SW 1271 (cell line): ENCODE data around the gene RHBDD3.
"Not testable (repeated sequence)": the region's sequence is repeated elsewhere in the genome, so short reads cannot be mapped to it uniquely, and the experiment has no call there.

ENCODE experiments used
- DNase-seq, 2 experiments: peaks; one replicate each; lab custom pipeline; 2025; lab: John Stamatoyannopoulos, UW

The RHBDD3 gene

GRCh38 chr22:29247891-29248290 is 19.9 kb downstream of the RHBDD3 start:
- DNase-seq: not testable (repeated sequence)

DNA sequence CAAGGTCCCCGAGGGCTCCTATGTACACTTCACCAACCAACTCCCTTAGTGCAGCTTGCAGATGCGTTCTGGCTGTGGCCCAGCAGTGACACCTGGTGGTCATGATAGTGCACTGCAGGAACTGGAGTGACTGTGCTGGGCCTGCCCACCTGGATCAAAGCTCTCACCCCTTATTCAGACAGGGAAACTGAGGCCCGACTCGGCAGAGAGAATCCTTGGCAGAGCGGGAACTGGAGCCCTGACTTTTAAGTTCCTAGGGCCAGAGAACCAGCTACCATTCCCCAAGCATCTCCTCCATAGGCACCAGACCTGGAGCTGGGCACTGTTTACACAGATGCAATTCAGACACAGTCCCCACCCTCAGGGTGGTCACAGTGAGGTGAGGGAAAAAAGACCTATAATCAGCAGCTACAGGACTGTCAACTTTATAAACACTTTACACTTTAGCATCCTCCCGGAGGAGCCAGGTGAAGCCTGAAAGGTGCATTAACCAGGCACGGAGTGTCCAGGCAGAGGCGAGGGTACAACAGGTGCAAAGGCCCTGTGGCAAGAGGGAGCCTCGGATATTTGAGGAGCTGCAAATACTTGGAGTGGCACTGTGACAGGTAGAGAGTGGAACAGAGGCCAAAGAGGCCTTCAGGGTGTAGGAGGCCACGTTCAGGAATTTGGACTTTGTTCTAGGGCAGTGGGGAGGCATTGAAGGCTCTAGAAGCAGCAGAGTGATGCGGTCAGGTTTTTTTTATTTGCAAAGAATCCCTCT is 22.0 kb downstream of the RHBDD3 start:
- peak in 1 of 2 experiments; percentile 19 for DNase-seq

- no peak for DNase-seq
Measured at GRCh38 chr22:29244785-29245625, 22.8 kb downstream of the RHBDD3 start.

- no peak for DNase-seq
Measured at GRCh38 chr22:29243874-29244446, 23.8 kb downstream of the RHBDD3 start.

DNA sequence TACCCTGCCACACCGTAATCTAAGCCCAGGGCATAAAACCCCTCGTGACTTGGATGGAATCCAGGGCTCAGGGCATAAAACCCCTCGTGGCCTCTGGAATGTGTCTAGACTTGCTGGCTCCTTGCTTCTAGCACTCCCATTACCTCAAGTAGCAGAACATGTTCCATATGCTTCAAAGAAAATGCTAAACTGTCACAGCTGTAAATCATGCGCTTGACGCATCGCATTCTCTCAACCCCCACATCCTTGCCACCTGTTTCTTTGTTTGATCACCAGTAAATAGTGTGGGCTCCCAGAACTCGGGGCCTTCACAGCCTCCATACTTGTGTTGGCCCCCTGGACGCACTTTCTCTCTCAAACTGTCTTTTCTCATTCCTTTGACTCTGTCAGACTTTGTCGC is 27.3 kb downstream of the RHBDD3 start:
- not testable (repeated sequence) for DNase-seq

- DNase-seq: no peak
Measured at GRCh38 chr22:29233277-29233877, 34.4 kb downstream of the RHBDD3 start.

GRCh38 chr22:29231971-29232959 is 35.5 kb downstream of the RHBDD3 start:
- DNase-seq: no peak

DNA sequence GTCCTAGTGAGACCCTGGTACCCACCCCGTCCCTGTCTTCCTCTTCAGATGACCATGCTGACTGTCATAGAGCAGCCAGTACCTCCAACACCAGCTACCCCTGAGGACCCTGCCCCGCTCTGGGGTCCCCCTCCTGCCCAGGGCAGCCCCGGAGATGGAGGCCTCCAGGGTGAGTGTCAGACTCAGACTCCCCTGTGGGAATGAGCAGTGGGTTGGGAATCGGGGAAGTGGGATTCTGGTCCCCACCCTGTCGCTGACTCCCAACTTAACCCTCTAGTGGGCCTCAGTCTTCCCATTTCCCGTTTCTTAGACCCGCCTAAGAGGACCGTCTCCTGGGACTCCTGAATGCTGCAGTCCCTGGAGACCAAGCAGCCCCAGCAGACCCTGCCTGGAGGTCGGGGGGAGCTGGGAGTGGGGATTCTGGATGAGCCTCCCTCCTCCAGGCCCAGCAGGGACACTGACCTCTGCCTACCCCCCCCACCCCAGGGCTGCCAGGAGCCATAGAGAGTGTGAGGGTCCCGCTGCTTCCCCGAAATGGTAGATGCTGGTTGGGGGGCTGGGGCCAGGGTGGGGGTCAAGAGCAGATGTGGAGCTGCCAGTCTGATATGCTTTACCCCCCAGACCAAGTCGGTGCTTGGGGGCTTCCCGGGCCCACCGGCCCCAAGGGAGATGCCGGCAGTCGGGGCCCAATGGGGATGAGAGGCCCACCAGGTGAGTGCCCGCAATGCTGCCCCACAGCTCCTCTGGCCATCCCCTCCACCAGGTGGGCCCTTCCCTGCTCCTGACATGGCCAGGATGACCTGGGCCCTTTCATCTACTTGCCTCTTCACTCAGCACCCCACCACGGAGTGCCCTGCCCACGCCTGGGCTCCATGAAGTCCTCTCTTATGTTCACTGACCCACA is 36.6 kb downstream of the RHBDD3 start:
- DNase-seq: no peak

- no peak for DNase-seq
Measured at GRCh38 chr22:29226351-29226981, 41.3 kb downstream of the RHBDD3 start.

DNA sequence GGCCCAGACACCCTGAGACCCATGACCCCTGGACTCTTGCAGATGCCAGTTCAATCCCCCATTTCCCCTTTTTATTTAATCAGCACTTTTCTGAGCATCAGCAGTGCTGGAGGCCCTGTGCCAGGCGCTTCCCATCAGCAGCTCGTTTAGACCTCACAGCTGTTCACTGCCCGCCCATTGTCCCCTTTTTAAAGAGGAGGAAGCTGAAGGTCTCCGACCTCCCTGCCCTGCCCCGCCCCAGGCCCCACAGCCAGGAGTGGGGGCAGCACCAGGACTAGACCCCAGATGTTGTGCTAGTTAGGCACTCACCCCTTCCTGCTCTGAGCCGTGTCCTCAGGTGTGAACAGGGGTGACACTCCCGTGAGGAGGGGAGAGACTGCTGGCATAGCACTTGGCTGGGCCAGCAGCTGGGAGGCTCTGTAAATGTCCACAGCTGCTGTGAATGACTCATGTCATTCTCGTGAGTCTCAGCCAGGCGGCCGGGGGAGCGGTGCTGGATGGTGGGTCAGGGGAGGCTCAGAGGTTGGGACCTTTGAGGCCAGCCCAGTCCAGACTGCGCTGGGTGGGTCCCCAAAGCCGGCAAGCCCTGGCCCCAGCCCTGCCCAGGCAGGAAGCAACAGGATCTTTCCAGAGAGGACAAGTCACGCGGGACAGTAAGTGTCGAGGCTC is 42.2 kb downstream of the RHBDD3 start:
- no peak for DNase-seq

DNA sequence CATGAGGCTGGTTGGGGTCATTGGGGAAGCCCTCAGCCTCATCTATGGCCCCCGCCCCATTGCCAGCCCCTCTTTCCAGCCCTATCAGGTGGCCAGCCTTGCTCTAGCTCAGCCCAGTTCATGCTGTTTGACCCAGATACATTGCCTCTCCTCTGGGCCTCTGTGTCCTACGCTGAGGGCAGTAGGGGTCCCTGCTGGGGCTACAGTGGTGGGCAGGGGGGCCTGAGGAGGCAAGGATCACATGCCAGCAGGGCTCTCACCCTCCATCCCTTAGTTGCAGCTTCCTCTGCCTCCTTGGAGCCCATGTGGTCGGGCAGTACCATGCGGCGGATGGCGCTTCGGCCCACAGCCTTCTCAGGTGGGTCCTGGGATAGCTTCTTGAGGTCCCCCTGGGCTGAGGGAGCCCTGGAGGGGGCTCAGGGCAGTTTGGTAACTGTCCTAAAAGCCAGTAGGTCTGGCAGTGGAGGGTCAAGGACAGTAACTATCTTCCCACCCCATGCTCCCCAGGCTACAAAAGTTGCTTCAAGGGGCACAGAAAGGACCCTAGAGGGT is 42.8 kb downstream of the RHBDD3 start:
- no peak for DNase-seq

- DNase-seq: no peak
Measured at GRCh38 chr22:29224121-29224858, 43.5 kb downstream of the RHBDD3 start.

DNA sequence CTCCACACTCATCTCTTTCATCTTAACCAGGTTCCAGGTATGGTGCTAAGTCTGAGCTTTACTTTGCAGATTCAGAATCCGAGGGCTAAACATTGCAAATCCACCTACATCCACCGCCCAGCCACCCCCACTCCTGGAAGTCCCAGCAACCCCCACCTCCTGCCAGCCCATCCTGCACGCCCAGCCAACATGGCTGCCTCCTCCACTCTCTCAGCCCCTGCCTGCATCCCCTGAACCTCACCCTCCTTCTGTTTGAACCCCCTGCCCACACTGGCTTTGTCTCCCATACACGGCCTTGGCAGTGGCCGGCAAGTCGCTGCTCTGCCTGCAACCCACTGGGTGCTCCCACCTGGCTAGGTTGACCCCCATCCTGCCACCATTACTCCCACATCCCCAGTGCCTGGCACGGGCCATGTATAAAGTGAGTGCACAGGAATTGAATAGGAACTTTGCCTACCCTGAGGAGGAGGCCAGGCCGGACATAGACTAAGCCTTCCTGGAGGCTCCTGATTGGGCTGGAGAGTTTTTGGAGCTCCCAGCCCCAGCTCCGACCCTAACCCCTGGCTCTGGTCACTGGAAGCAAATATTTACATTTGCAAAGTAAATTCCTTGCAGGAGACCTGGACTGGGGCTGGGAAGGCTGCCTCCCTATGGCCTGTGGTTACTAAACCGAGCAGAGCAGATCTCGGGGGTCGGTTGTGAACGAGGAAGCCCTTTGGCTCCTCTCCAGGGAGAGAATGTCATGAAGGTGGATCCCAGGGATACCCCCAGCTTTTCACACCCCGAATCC is 47.7 kb downstream of the RHBDD3 start:
- DNase-seq: no peak

GRCh38 chr22:29219409-29219782 is 48.4 kb downstream of the RHBDD3 start:
- not testable (repeated sequence) for DNase-seq

GRCh38 chr22:29218758-29219408 is 48.9 kb downstream of the RHBDD3 start:
- DNase-seq: no peak

DNA sequence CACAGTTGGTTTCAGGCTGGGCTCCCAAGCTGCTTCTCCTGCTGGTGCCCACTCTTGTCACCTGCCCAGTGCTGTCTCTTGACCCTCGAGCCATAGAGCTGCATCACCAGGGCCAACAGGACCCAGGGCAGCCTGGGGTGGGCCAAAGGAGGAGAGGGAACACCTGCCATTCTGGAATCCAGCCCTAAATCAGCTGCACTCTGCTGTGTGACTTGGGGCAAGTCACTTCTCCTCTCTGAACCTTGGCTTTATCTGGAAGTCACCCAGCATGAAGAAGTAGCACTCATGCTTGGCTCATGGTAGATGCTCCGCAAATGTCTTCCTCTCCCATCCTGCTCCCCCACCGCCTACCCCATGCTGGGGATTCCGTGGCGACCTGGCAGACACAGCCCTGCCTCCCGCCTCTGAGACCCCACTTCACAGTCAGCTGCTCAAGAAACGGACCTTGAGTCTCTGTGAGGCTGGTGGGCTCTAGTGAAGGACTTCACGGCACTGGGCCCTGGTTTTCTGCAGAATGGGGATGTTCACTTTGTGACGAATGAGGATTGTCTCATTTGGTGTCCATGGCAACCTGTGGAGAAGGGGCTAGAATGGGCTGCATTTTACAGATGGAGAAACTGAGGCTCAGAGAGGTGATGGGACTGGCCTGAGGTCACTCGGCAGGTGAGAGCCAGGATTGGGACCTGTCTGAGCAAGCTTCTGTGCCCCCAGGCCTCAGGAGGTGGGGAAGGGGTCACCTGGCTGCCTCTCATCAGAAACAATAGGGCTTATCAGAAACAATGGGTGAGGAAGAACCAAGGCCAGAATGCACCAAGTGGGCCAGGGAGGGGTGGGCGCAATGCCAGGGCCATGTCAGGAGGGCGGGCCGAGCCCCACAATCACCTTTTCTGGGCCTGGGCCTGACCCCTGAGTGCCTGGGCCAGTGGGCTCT is 49.7 kb downstream of the RHBDD3 start:
- no peak for DNase-seq
